Keratinocyte (primary cell): Measurements from ENCODE around the gene CAPZA2. TPM values are rescaled to one million over a fixed set of nuclear protein-coding genes. Genes with fewer than 3 reads are reported as not detected.

Source experiments
- DNase-seq: peaks from one replicate; pipeline ENCODE4 v3.0.0-alpha.2; 2011; ENCODE audit warnings: low read depth, missing footprints, low spot score
- FAIRE-seq: peaks from 2 replicates; lab custom pipeline; 2011; peaks lifted over from hg19 to GRCh38; lab: Jason Lieb, UNC
- H2AFZ ChIP-seq: 2 replicates; pipeline ENCODE4 v1.6.0; 2012; ENCODE audit warnings: low read length, control low read depth, inconsistent platforms; ENCODE audit not compliant: control insufficient read depth
- H3K27ac ChIP-seq: 2 replicates; pipeline ENCODE4 v1.5.1; 2011; ENCODE audit warnings: low read length; ENCODE audit not compliant: control insufficient read depth, insufficient read depth
- H3K27me3 ChIP-seq: 3 replicates; pipeline ENCODE4 v1.6.0; 2011; ENCODE audit warnings: low read length; ENCODE audit not compliant: control insufficient read depth, insufficient read depth; ENCODE audit errors: extremely low read depth
- H3K36me3 ChIP-seq, 2 experiments: 2 replicates in 1 of 2; 3 replicates in 1 of 2; pipeline ENCODE4 v1.5.1; 2011; ENCODE audit warnings: low read length in 2 of 2, mild to moderate bottlenecking in 1 of 2; ENCODE audit not compliant: control insufficient read depth in 2 of 2, insufficient read depth in 2 of 2; ENCODE audit errors: extremely low read depth in 1 of 2
- H3K4me1 ChIP-seq: 3 replicates; pipeline ENCODE4 v1.5.1; 2011; ENCODE audit warnings: low read length; ENCODE audit not compliant: control insufficient read depth, insufficient read depth; ENCODE audit errors: extremely low read depth
- H3K4me2 ChIP-seq: 3 replicates; pipeline ENCODE4 v1.6.0; 2011; ENCODE audit warnings: low read depth, low read length; ENCODE audit not compliant: control insufficient read depth, insufficient read depth; ENCODE audit errors: extremely low read depth
- H3K4me3 ChIP-seq, 3 experiments: fragments of 200-600 bp in 1 of 3; sonication (generic) in 1 of 3; 2 replicates in 2 of 3; 3 replicates in 1 of 3; pipeline ENCODE4 v1.5.1; 2011 to 2016; ENCODE audit warnings: low read length in 3 of 3, mild to moderate bottlenecking in 3 of 3, control low read depth in 2 of 3, inconsistent platforms in 1 of 3, low read depth in 1 of 3, mixed read lengths in 1 of 3, mixed run types in 1 of 3, moderate library complexity in 1 of 3; ENCODE audit not compliant: control insufficient read depth in 2 of 3, insufficient read depth in 2 of 3; ENCODE audit errors: extremely low read depth in 1 of 3
- H3K79me2 ChIP-seq: 2 replicates; pipeline ENCODE4 v1.6.0; 2012; ENCODE audit warnings: low read length; ENCODE audit not compliant: control insufficient read depth, insufficient read depth
- H3K9ac ChIP-seq: 3 replicates; pipeline ENCODE4 v1.6.0; 2011; ENCODE audit warnings: low read length; ENCODE audit not compliant: control insufficient read depth, insufficient read depth; ENCODE audit errors: extremely low read depth
- H3K9me1 ChIP-seq: 3 replicates; pipeline ENCODE4 v1.6.0; 2011; ENCODE audit warnings: low read length; ENCODE audit not compliant: control insufficient read depth, insufficient read depth; ENCODE audit errors: extremely low read depth
- H3K9me3 ChIP-seq: 2 replicates; pipeline ENCODE4 v1.5.1; 2012; ENCODE audit warnings: low read depth, low read length; ENCODE audit not compliant: control insufficient read depth
- H4K20me1 ChIP-seq: 3 replicates; pipeline ENCODE4 v1.6.0; 2011; ENCODE audit warnings: low read length; ENCODE audit not compliant: control insufficient read depth, insufficient read depth; ENCODE audit errors: extremely low read depth
- CTCF ChIP-seq, 3 experiments: IDR thresholded peaks in 1 of 3; conservative IDR thresholded peaks in 1 of 3; optimal IDR thresholded peaks in 1 of 3; 2 replicates in 2 of 3; 3 replicates in 1 of 3; pipeline versions ENCODE3 to v1.5.1; 2011; ENCODE audit warnings: low read length in 3 of 3, mild to moderate bottlenecking in 3 of 3, moderate library complexity in 2 of 3, control low read depth in 1 of 3, inconsistent platforms in 1 of 3; ENCODE audit not compliant: insufficient read depth in 2 of 3; ENCODE audit errors: extremely low read depth in 1 of 3
- EZH2 ChIP-seq: IDR thresholded peaks from one replicate; pipeline ENCODE4 v1.6.1; 2012; ENCODE audit warnings: inconsistent platforms, mild to moderate bottlenecking, low read length, moderate library complexity
- dilution Hi-C: fragments of 300-500 bp; cut with MboI; formaldehyde crosslinking; loops from one replicate; pipeline ENCODE4 v1.7.0; 2020; ENCODE audit warnings: low sequenced_read_pairs; ENCODE audit not compliant: extremely low pct_ligation_motif_present
- polyA plus RNA-seq, 5 experiments: library from polyadenylated mRNA; depleted of rRNA in 3 of 5; stranded (reverse) in 3 of 5; stranded (forward) in 1 of 5; unstranded in 1 of 5; fragments of >200 nt; gene quantifications; 1 replicate in 1 of 5; 2 replicates in 3 of 5; 3 replicates in 1 of 5; pipeline versions ENCODE4 v1.2.1 to v1.2.3, GENCODE V29; 2011 to 2012; ENCODE audit warnings: missing spikeins in 2 of 5, low read depth in 1 of 5, low replicate concordance in 1 of 5

Gene CAPZA2
- polyA plus RNA-seq, 1 donor (not counting 4 experiments of a cell fraction or from before 2014, with no cell fraction given): 150 TPM

GRCh38 chr7:116955801-116956476 is 93.6 kb downstream of the CAPZA2 start:
- Histone ChIP-seq H4K20me1 (no peaks in the 10 kb centered on the region), H3K4me1 (peaks cover 11% of the 10 kb centered on the region), H3K27me3 (no peaks in the 10 kb centered on the region), H3K36me3 (peaks cover 0 to 4% of the 10 kb centered on the region in 2 experiments), H3K9ac (no peak overlapping the region), H3K27ac (no peak overlapping the region), H3K79me2 (peaks cover 25% of the 10 kb centered on the region), H3K4me3 (no peak overlapping the region), H3K9me1 (no peaks in the 10 kb centered on the region), H3K4me2 (peak overlapping the region; percentile 91), H3K9me3 (no peaks in the 10 kb centered on the region), H2AFZ (no peak overlapping the region)
- DNase-seq (no peak), FAIRE-seq (no peak)
- dilution Hi-C loops: no loop called here
- TF ChIP-seq EZH2 (no peak), CTCF (optimal IDR thresholded peaks at IDR 0.05 in 1 of 3, IDR thresholded peaks at IDR 0.05 in 1 of 3, conservative IDR thresholded peaks at IDR 0.05 in 1 of 3; ENCODE audit: extremely low read depth in 1 of 3, insufficient read depth in 2 of 3, low read length in 3 of 3) (no peak)

GRCh38 chr7:116956477-116956804 is 94.1 kb downstream of the CAPZA2 start:
- Histone ChIP-seq H3K9ac (no peak overlapping the region), H3K36me3 (peaks cover 0 to 4% of the 10 kb centered on the region in 2 experiments), H2AFZ (no peak overlapping the region), H3K9me3 (no peaks in the 10 kb centered on the region), H4K20me1 (no peaks in the 10 kb centered on the region), H3K79me2 (peaks cover 29% of the 10 kb centered on the region), H3K4me3 (no peak overlapping the region), H3K4me2 (no peak overlapping the region), H3K27me3 (no peaks in the 10 kb centered on the region), H3K4me1 (peaks cover 11% of the 10 kb centered on the region), H3K27ac (no peak overlapping the region), H3K9me1 (no peaks in the 10 kb centered on the region)
- FAIRE-seq (no peak), DNase-seq (no peak)
- TF ChIP-seq EZH2 (no peak), CTCF (optimal IDR thresholded peaks at IDR 0.05 in 1 of 3, IDR thresholded peaks at IDR 0.05 in 1 of 3, conservative IDR thresholded peaks at IDR 0.05 in 1 of 3; ENCODE audit: extremely low read depth in 1 of 3, insufficient read depth in 2 of 3, low read length in 3 of 3) (no peak)
- dilution Hi-C loops: no loop called here
